HUDEP-2 (cell line): Measurements from ENCODE around the gene MIF4GD.
"Not testable (repeated sequence)": the region's sequence is repeated elsewhere in the genome, so short reads cannot be mapped to it uniquely, and the experiment has no call there.

Source experiments
- DNase-seq, 76 experiments: peaks; one replicate each; lab custom pipeline; 2025; ENCODE audit not compliant: unreplicated experiment in 76 of 76; lab: John Stamatoyannopoulos, UW

Gene MIF4GD

DNA sequence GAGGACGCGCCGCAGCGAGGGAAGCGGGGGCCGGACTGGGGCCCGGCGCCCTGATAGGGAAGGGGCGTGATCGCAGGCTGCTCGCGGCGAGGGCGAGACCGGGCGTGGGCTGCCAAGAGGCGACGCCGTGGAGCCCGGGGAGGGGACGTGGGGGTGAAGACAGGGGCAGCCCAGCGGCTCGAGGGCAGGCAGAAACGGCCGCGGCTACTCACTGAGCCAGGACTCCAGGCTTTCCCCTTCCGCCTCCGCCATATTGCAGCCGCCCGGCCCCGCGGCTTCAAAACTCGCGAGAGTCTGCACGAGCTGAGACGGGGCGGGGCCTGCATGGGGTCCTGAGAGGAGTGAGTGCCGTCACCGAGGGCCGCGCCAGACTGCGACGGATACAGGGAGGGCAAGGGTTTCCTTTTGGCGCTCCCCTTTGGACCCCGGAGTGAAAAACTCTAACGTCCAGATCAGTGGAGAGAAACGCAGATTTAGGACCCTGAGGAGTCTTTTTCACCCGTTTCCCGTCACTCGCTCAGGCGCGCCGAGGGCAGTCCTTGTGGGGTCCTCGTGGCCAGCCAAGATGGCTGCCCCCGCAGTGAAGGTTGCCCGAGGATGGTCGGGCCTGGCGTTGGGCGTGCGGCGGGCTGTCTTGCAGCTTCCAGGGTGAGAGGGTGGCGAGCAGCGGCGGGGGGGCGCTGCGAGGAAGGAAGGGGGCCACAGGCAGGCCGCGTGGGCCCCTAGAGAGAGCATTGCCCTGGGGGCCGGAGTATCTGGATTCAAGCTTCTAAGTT, 9.5 kb downstream of the MIF4GD start, which contains the start of the genes GGA3 and MRPS7:
Gene GGA3, minus strand, starts transcription at position 271 of the 776 bp plus-strand sequence. Its CDS starts 19 bp downstream, at position 252.
Gene MRPS7, plus strand, starts transcription at position 544 of the 776 bp plus-strand sequence. Its CDS starts 22 bp downstream, at position 566.
- peak in 75 of 76 experiments; percentile 46 to 96 (median 88) for DNase-seq

DNA sequence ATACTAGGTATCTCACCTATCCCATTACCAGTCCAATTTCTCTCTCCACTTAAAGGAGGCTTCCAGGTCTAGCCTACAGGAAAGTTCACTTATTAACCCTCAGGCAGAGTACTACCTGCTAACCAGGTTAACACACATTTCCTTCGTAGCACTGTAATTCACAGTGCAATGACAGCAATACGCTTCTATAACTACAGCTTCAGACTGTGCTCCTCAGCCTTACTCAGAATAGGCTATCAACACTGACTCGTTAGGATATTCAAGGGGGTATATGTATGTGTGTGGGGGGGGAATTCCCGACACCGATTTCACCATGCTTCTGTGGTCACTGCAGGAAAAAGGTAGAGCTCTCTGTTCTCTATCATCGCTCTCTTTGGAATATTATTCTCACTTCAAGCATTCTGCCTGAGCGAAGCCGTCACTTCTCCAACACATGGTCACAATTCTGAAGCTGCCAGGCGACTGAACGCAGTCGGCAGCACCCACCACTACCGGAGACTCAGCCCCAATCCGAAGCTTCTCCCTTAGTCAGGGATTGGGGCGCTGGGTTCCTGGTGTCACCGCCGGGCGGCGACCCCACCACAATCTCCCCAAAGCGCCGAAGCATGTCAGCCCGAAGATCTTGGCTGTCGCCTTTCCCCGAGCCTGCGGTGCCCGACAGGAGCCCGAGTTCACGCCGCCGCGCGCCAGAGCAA, 10.2 kb downstream of the MIF4GD start:
- DNase-seq, result peak in 3 of 76 experiments; percentile 25 to 38 (median 34)

DNA sequence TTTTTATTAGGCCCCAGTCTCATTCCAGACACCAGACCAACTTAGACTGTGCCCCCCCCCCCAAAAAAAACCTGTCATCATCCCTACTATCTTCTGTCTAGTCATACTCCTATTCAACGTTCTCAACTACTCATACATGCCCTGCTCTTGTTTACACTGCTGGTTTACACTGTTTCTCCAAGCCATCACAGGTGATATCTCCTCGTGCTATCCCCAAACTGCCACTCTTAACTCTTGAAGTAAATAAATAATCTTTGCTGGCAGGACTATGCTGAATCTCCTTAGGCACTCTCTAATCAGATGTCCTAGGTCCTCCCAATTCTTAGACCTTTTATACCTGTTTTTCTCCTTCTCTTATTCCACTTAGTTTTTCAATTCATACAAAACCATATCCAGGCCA, 13.8 kb downstream of the MIF4GD start:
- not testable (repeated sequence) for DNase-seq

DNA sequence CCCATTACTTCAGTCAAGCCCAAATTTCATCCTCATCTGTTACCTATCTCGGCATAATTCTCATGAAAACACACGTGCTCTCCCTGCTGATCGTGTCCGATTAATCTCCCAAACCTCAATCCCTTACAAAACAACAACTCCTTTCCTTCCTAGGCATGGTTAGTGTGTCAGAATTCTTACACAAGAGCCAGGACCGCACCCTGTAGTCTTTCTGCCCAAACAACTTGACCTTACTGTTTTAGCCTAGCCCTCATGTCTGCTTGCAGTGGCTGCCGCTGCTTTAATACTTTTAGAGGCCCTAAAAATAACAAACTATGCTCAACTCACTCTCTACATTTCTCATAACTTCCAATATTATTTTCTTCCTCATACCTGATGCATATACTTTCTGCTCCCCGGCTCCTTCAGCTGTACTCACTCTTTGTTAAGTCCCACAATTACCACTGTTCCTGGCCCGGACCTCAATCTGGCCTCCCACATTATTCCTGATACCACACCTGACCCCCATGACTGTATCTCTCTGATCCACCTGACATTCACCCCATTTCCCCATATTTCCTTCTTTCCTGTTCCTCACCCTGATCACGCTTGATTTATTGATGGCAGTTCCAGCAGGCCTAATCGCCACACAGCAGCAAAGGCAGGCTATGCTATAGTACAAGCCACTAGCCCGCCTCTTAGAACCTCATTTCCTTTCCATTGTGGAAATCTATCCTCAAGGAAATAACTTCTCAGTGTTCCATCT, 14.9 kb downstream of the MIF4GD start:
- DNase-seq, result not testable (repeated sequence)

DNA sequence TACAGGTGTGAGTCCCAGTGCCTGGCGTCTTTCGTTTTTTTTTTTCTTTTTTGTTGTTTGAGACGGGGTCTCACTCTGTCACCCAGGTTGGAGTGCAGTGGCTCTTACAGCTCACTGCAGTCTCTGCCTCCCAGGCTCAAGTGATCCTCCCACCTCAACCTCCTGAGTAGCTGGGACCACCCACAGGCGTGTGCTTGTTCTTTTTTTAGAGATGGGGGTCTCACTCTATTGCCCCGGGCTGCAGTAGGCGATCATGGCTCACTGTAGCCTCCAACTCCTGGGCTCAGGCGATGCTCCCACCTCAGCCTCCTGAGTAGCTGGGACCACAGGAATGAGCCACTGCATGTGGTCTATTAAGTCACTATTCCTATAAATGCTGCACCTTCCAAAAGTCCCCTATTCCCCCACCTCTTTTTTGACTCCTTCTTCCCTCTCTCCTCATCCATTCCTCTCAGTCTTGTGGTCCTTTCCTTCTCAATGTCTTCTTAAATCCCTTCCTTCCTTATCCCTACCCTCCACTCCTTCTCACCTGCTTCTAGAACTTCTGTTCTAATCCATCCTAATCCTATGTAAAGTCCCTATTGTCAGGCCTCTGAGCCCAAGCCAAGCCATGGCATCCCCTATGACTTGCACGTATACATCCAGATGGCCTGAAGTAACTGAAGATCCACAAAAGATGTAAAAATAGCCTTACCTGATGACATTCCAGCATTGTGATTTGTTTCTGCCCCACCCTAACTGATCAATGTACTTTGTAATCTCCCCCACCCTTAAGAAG, 18.8 kb downstream of the MIF4GD start:
- no peak for DNase-seq

DNA sequence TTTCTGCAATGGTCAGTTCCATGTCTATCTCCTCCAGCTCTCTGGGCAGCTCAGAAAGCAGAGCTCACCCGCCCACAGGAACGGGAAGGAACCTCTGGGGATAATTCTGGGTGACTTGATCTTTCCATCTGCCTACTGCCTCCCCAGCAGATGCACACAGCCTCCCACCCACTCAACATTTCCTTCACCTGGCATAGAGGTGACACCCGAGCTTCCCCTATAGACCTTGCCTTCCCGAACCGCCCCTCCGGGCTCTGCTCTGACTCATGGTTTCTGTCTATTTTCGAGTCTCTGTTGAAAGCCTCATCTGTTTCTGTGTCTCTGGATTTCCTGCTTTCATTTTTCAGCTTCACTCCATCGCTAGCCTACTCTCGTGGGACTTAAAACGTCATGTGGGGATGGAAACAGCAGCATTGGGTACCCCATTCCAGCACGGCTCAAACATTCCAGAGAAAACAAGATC, 21.0 kb downstream of the MIF4GD start:
- DNase-seq, result no peak

DNA sequence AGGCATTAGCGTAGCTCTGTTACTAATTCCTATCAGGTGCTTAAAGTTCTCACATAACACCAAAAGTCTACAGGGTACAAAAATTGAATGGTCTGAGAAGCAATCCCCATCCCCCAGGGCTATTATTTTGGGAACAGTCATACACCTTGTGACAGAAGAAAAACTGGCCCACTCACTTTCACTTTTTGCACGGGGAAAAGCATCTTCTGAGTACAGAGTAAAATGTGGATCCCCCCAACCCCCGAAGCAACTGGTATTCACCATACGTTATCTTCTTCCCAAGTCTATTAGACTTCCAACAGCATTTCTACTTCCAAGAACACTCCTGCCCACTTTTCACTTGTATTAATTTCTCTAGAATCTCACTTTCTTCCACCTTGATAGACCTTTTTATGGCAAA, 21.5 kb downstream of the MIF4GD start:
- DNase-seq, result no peak

DNA sequence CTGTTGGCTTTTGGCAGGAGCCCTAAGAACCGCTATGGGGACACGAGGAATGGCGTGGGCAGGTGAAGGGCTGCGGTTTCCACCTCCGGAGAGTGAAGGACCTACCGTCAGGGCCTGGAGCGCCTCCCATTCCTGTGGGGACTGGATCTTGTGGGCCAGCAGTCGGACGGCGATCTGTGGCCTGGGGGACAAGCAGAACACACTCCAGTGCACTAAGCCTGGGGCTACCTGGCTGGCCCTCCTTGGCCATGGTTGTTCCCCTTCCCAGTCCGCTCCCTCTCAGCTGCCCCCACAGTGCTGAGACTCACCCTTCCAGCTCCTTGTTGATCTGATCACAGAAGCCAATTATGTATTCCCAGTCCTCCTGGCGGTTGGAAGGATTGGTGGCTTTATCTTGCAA, 24.6 kb downstream of the MIF4GD start:
- no peak for DNase-seq

DNA sequence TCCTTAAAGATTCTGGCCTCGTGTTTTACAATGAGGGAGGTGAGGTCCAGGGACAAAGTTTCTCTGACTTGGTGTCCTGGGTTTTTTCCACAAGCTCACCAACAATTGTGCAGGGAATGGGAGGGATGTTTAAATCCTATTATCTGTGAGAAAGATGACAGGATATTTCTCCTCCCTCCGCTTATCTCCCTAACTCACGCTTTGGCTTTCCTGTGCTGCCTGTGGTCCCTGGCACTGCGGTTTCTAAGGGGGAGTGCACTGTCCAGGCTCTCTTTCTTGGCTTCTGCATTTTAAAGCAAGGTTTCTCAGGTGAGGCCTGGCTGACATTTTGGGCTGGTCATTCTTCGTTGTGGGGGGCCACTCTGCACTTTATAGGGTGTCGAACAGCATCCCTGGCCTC, 26.0 kb downstream of the MIF4GD start:
- no peak for DNase-seq

DNA sequence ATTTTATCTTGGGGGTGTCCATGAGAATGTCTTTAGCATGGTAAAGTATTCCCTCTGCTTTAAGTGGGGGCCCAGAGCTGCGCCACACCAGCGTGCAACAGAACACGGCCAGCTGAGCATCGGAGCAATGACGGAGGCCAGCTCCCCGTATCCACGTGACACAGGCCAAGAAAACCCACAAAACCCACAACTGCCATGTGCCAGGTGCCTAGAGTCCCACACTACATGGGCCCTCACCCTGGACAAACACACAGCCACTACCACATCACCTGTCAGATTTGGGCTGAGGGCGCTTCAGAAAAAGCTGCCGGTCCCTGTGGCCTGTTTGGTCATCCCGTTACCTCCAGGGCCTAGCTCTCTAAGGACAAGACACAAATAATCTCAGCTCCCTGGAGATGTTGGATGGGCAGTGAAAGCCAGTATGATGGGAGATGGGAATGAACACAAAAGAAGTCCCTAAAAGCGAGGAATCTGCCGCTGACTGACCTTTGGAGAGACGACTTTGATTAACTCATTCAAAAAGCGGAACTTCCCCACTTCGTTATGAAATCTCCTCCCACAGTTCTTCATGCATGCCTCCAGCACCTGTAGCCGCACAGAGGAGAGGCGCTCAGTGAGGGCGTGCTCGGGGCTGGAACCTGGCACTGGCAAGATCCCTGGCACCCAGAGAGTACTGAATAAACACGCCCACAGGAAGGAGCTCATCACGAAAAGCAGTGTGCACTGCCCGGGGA, 26.7 kb downstream of the MIF4GD start:
- DNase-seq, result no peak

DNA sequence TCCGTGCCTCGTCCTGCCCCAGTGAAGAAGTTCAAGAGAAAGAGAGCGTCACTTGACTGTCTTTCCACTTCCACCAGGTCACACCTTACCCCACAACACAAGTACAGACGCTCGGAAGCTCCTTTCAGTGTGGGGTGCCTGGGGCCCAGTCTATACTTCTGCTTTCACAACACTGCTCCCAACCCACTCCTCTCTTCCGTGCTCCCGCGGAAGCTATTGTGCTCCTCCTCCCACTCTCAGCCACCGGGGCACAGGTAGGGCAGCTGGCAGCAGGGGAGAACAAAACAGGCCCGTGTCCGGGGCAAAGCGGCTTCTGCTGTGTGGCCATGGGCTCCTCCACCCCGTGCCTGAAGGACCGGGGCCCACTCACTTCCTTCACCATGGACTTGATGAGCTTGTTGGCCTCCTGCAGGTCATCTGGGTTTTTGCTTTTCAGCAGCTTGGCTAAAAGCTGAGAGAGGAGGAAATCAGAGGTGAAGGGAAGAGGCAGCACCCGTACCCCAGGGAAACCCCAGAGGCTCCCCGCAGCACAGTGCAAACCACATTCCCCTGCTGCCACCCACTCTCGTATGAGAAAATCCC, 28.5 kb downstream of the MIF4GD start:
- no peak for DNase-seq

DNA sequence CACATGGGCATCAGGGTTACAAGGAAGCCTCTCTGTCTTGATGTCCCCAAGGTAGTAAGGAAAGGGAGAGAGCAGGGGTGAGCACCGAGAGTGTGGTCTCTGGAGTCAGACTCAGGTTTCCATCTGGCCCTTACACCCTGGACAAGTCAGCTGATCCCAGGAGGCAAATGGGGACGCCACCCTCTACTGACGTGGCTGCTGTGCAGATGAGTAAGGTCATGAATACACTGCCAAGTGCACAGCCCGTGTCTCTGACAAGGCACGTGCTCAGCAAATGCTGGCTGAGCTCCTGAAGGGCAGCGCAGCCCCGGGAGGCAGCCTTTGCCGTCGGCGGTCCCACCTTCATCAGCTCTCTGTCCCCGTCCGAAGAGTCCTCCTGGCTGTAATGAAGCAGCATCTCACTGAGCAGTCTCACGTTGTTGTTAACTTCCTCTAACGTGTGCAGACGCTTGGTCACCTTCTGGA, 29.0 kb downstream of the MIF4GD start:
- peak in 1 of 76 experiments; percentile 5 for DNase-seq

DNA sequence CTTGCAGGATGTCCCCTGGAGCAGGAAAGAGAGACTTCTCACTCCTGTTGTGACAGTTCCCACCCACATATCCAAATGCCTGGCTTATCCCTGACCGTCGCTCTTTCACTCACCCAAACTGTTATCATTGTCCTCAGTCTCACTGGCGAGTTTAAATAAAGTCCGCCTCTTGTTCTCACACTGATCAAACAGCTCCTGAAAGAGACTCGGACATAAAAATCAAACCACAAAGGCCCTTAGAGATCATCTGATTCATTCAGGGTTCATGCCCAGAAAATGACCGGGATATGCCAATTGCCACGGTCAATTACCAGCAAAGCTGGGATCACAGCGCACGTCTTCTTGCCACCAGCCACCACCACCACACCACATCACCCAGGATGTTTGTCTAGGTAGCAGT, 29.5 kb downstream of the MIF4GD start:
- no peak for DNase-seq

DNA sequence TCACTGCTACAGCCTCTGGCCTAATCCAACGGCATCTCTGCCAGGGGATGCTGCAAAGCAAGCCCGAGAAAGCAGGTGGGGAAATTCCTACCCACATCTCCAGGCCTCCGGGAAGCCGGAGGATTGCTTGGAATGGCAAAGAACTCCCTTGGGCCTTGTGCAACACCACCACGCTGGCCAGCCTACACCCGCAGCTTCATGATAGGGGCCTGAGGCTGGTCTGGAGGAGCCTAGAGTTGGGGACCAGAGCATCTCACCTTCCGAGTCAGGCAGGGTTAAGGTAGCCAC, 29.9 kb downstream of the MIF4GD start:
- no peak for DNase-seq

DNA sequence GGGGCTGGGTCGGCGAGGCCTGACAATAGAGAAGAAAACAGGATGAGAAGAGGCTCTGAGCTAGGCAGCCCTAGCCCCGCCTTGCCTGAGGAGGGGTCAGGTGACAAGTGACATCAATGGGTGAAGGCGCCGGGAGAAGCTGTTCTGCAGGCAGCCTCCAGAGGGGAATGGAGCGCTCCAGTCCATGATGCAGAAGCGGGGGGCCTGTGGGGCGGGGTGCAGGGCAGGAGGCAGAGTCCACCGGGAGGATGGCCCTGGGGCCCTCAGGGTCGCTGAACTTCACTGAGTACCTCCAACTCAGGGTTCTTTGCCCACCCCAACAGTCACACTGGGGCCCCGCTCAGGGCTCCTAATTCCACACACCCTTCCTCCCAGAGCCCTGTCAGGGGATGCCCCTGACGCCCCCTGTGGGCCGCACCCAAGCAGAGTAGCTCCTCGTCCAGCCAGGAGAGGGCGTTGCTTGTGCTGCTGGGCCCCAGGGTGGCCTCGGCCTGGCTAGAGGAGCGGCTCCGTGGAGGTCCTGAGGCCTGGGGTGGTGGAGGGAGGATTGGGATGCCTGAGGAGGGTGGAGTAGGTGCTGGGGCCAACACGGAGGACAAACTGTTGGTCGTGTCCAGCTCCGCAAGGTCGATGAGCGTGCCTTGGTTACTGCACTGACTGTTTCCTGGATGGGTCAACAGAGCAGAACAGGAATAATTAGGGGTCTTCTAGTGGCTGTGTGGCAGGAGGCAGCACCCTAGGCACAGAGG, 30.5 kb downstream of the MIF4GD start:
- DNase-seq, result peak in 35 of 76 experiments; percentile 8 to 46 (median 20)

DNA sequence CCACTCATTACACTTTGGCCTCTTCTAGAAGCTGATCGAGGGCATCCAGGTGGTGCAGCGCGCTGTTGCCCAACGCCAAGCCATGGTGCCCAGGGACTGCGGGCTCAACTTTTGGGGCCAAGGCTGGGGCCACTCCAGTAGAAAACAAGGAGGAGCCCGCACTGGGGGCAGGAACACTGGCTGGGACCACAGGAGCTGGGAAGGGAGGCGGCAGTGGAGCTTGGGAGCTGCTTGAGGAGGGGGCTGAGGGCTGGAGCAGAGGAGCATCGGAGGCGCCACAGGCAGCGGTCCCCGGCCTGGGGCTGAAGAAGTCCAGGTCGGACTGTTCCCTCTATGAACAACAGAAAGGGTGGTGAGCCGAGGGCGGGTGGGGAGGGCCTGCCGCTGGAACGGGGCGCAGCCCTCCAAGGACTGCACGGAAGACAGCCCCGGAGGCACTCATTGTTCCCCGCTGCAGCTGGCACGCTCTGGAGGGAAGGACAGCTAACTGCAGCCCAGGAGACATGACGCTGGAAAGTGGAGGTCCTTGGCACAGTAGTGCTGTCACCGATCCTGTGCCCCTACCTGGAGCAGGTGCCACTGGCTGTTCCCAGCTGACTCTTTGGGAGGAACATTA, 31.1 kb downstream of the MIF4GD start:
- DNase-seq, result no peak

DNA sequence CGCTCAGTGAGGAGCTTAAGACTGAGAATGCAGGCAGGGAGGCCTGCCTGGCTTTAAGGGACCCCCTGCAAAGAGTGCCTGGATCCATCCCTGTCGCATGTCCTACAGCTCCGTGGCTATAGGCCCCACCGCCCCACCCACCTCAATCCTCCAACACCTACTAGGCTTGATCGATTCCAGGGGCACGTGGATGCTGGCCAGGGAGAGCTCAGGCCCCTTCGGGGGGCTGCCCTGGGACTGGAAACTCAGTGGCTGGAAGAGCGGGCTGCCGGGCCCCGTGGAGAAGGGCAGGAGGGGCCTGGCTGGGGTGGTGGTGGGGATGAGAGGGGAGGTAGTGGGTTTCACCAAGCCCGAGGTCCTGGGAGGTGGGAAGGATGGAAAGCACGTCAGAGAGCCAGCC, 31.8 kb downstream of the MIF4GD start:
- no peak for DNase-seq

DNA sequence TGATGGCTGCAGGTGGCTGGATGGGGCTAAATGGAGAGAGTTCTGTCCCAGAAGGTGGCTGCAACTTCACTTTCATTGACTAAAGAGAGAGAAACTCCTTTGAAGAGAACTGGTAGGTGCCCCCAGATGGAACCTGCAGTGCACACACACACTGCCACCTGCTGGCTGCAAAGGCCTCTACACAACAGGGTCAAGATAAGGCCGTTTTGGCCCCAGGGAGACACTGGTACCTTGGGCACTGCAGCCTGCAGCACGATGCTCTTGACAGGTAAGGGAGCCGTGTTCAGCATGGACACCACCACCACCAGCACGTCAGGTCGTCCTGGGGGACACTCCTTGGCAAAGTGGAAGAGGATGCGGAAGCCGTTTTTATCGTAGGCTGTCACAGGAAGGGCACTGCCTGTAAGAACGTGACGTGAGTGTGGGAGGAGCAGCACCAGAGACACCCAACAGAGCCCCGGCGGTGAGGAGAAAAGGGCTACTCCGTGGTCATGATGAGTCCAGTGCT, 32.3 kb downstream of the MIF4GD start:
- DNase-seq, result peak in 66 of 76 experiments; percentile 10 to 71 (median 48)
